H1 (cell line): ENCODE measurements around the gene ASIP. TPM values are rescaled to one million over a fixed set of nuclear protein-coding genes. Genes with fewer than 3 reads are reported as not detected.

Experiments used
- RNF2 ChIP-seq: fragments of 200-900, 300-1000 bp; sonication (generic); IDR thresholded peaks from 2 replicates; pipeline ENCODE4 v1.7.1; 2016; ENCODE audit warnings: borderline replicate concordance, low read depth, mild to moderate bottlenecking, antibody characterized with exemption, low read length; ENCODE audit not compliant: poor library complexity, severe bottlenecking; ENCODE audit errors: missing control alignments
- RXRA ChIP-seq: IDR thresholded peaks from 2 replicates; pipeline ENCODE4 v1.6.1; 2011; ENCODE audit warnings: low read depth, mild to moderate bottlenecking, low read length, moderate library complexity; ENCODE audit not compliant: insufficient read depth
- TAF1 ChIP-seq: IDR thresholded peaks from 2 replicates; pipeline ENCODE4 v1.6.1; 2011; ENCODE audit warnings: mild to moderate bottlenecking, low read depth, low read length
- polyA plus RNA-seq, 7 experiments: library from polyadenylated mRNA; depleted of rRNA in 3 of 7; stranded (reverse) in 5 of 7; unstranded in 2 of 7; fragments of >200 nt in 5 of 7; fragments of 200-250 nt in 2 of 7; gene quantifications; 1 replicate in 5 of 7; 2 replicates in 1 of 7; 4 replicates in 1 of 7; pipeline versions ENCODE4 v1.2.1 to v1.2.3, GENCODE V29; 2011 to 2013; ENCODE audit warnings: missing spikeins in 2 of 7, mixed read lengths in 2 of 7
- total RNA-seq: library from RNA; stranded (reverse); fragmentation: NEBNext Ultra II Directional; extraction: Animal tissue kit (Norgen Biotek cat#: 25700); gene quantifications from 2 replicates; pipeline ENCODE4 v1.2.1, GENCODE V29; 2021
- TF ChIP-seq, protein P1 (sequence below): IDR thresholded peaks from 2 replicates; pipeline ENCODE4 v1.6.1; 2011; ENCODE audit warnings: low read length, improper control_type of control experiment

ASIP gene
- total and polyA plus RNA-seq, 2 of the 8 experiments (the other 6 are each of a cell fraction or from before 2014, with no cell fraction given): not detected

DNA sequence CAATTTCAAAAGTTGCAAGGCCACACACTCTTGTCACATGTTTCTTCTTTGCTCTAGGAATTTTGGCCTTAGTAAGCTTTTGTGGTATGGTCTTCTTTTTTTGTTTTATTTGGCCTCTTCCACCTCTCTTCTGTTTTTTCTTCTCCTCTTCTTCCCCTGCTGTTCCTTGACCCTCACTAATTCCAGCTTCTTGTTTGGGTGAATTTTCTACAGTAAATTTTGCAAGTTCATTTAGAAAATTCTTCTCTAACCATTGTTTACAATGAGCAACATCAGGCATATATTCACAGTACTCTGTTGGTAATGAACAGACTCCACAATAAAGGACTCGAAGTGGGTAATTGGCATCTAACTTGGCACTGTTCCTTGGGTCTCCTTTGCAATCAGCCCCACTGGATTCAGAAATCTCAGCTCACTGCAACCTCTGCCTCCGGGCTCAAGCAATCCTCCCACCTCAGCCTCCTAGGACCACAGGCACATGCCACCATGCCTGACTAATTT lies 5.0 kb downstream of the ASIP start (continued):
- no peak for TF ChIP-seq RXRA
- TF ChIP-seq RNF2: no peak
- TF ChIP-seq, protein P1, sequence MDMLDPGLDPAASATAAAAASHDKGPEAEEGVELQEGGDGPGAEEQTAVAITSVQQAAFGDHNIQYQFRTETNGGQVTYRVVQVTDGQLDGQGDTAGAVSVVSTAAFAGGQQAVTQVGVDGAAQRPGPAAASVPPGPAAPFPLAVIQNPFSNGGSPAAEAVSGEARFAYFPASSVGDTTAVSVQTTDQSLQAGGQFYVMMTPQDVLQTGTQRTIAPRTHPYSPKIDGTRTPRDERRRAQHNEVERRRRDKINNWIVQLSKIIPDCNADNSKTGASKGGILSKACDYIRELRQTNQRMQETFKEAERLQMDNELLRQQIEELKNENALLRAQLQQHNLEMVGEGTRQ: no peak
- TF ChIP-seq TAF1: no peak
